SHP77 treated with DMSO at 0.1 percent for 48 hours (cell line): ENCODE measurements around the gene FKBP5.
"Not testable (repeated sequence)": the region's sequence is repeated elsewhere in the genome, so short reads cannot be mapped to it uniquely, and the experiment has no call there.

ENCODE experiments used
- DNase-seq: peaks from one replicate; lab custom pipeline; 2025; lab: John Stamatoyannopoulos, UW

The FKBP5 gene

GRCh38 chr6:35611240-35611639 lies 77.5 kb downstream of the FKBP5 start:
- no peak for DNase-seq

- DNase-seq = no peak
Measured at GRCh38 chr6:35610830-35611229, 77.9 kb downstream of the FKBP5 start.

- DNase-seq = no peak
Measured at GRCh38 chr6:35609588-35609987, 79.1 kb downstream of the FKBP5 start.

GRCh38 chr6:35607517-35608233 lies 81.0 kb downstream of the FKBP5 start:
- no peak for DNase-seq

- DNase-seq = no peak
Measured at GRCh38 chr6:35605600-35605999, 83.1 kb downstream of the FKBP5 start.

GRCh38 chr6:35603326-35604202 lies 85.2 kb downstream of the FKBP5 start:
- DNase-seq = no peak

- no peak for DNase-seq
Measured at GRCh38 chr6:35602133-35602946, 86.4 kb downstream of the FKBP5 start.

- DNase-seq = no peak
Measured at GRCh38 chr6:35601331-35602132, 87.2 kb downstream of the FKBP5 start.

GRCh38 chr6:35600659-35601125 lies 88.0 kb downstream of the FKBP5 start:
- no peak for DNase-seq

GRCh38 chr6:35599761-35600658 lies 88.7 kb downstream of the FKBP5 start:
- DNase-seq = no peak

- not testable (repeated sequence) for DNase-seq
Measured at GRCh38 chr6:35598621-35599020, 90.1 kb downstream of the FKBP5 start.

GRCh38 chr6:35596448-35597442 lies 92.0 kb downstream of the FKBP5 start:
- no peak for DNase-seq

GRCh38 chr6:35594503-35595186 lies 94.1 kb downstream of the FKBP5 start:
- no peak for DNase-seq

- DNase-seq = no peak
Measured at GRCh38 chr6:35592178-35592577, 96.5 kb downstream of the FKBP5 start.

GRCh38 chr6:35590622-35591066 lies 98.1 kb downstream of the FKBP5 start:
- DNase-seq = no peak

- DNase-seq = no peak
Measured at GRCh38 chr6:35589904-35590303, 98.8 kb downstream of the FKBP5 start.

GRCh38 chr6:35589201-35589739 lies 99.4 kb downstream of the FKBP5 start:
- DNase-seq = no peak

- no peak for DNase-seq
Measured at GRCh38 chr6:35587167-35587566, 101.5 kb downstream of the FKBP5 start.
